SK-N-SH (cell line): ENCODE data around the gene PILRB. TPM values are rescaled to one million over a fixed set of nuclear protein-coding genes. Genes with fewer than 3 reads are reported as not detected.

Experiments
- CTCF ChIA-PET: fragments of 300-600, 350-600 bp; formaldehyde crosslinking; extraction: SDS; loops from one replicate; lab custom pipeline; 2021; lab: Yijun Ruan, JAX
- POLR2A ChIA-PET: fragments of 350-600 bp; sonication (Branson Sonifier 250); formaldehyde crosslinking; extraction: SDS; loops from one replicate; lab custom pipeline; 2020; ENCODE audit warnings: antibody characterized with exemption, inconsistent platforms; lab: Yijun Ruan, JAX
- DNase-seq: peaks from one replicate; pipeline ENCODE4 v3.0.0; 2012
- H2AFZ ChIP-seq: fragments of 200-600 bp; sonication (generic); 2 replicates; pipeline ENCODE4 v1.8.1; 2016; ENCODE audit warnings: antibody characterized with exemption, mild to moderate bottlenecking, low read depth
- H3F3A ChIP-seq: fragments of 200-600 bp; sonication (generic); replicated peaks from 2 replicates; pipeline ENCODE3; 2016; ENCODE audit warnings: antibody characterized with exemption, mild to moderate bottlenecking; ENCODE audit not compliant: insufficient read depth
- H3K27ac ChIP-seq, 2 experiments: fragments of 200-500 bp in 1 of 2; fragments of 200-600 bp in 1 of 2; sonication (Bioruptor generic) in 1 of 2; sonication (generic), shearing (Covaris generic) in 1 of 2; 2 replicates each; pipeline versions ENCODE4 v1.5.1 to v1.6.1; 2014 to 2016; ENCODE audit warnings: low read depth in 2 of 2, inconsistent platforms in 1 of 2, low read length in 1 of 2, mild to moderate bottlenecking in 1 of 2, mixed read lengths in 1 of 2
- H3K27me3 ChIP-seq: fragments of 200-600 bp; sonication (generic), shearing (Covaris generic); 2 replicates; pipeline ENCODE4 v1.6.1; 2016; ENCODE audit warnings: mixed run types; ENCODE audit not compliant: insufficient read depth
- H3K36me3 ChIP-seq, 2 experiments: fragments of 200-500 bp in 1 of 2; fragments of 200-600 bp in 1 of 2; sonication (Bioruptor generic) in 1 of 2; sonication (generic) in 1 of 2; replicated peaks in 1 of 2; 2 replicates each; pipeline versions ENCODE3 to v1.5.1; 2014 to 2016; ENCODE audit warnings: low read length in 1 of 2, mild to moderate bottlenecking in 1 of 2; ENCODE audit not compliant: insufficient read depth in 2 of 2, control insufficient read depth in 1 of 2
- H3K4me1 ChIP-seq, 2 experiments: fragments of 200-500 bp in 1 of 2; fragments of 200-600 bp in 1 of 2; sonication (Bioruptor generic) in 1 of 2; sonication (generic), shearing (Covaris generic) in 1 of 2; 2 replicates each; pipeline versions ENCODE4 v1.5.1 to v1.6.1; 2014 to 2016; ENCODE audit warnings: low read depth in 1 of 2, low read length in 1 of 2, mixed run types in 1 of 2; ENCODE audit not compliant: insufficient read depth in 2 of 2, control insufficient read depth in 1 of 2
- H3K4me2 ChIP-seq: fragments of 200-600 bp; sonication (generic), shearing (Covaris generic); 2 replicates; pipeline ENCODE4 v1.6.1; 2017; ENCODE audit warnings: mixed run types
- H3K4me3 ChIP-seq, 2 experiments: fragments of 200-500 bp in 1 of 2; fragments of 200-600 bp in 1 of 2; sonication (Bioruptor generic) in 1 of 2; sonication (generic), shearing (Covaris generic) in 1 of 2; 2 replicates each; pipeline versions ENCODE4 v1.5.1 to v1.8.1; 2014 to 2016; ENCODE audit warnings: low read depth in 2 of 2, inconsistent platforms in 1 of 2, low read length in 1 of 2, mild to moderate bottlenecking in 1 of 2, mixed read lengths in 1 of 2, moderate library complexity in 1 of 2
- H3K79me2 ChIP-seq: fragments of 200-600 bp; sonication (generic); 2 replicates; pipeline ENCODE4 v1.8.1; 2017; ENCODE audit warnings: mild to moderate bottlenecking; ENCODE audit not compliant: insufficient read depth
- H3K9ac ChIP-seq: fragments of 200-600 bp; sonication (generic); 2 replicates; pipeline ENCODE4 v1.6.1; 2017; ENCODE audit warnings: mixed run types
- H3K9me2 ChIP-seq: fragments of 200-600 bp; sonication (generic); 2 replicates; pipeline ENCODE4 v1.6.1; 2017; ENCODE audit warnings: mixed run types
- H3K9me3 ChIP-seq: fragments of 200-600 bp; sonication (generic); 2 replicates; pipeline ENCODE4 v1.6.1; 2017; ENCODE audit warnings: mixed run types, mild to moderate bottlenecking, moderate library complexity
- H4K20me1 ChIP-seq: fragments of 200-600 bp; sonication (generic); 2 replicates; pipeline ENCODE4 v1.6.1; 2017; ENCODE audit warnings: mild to moderate bottlenecking, mixed run types; ENCODE audit not compliant: insufficient read depth
- CHD2 ChIP-seq: fragments of 150-350 bp; IDR thresholded peaks from 2 replicates; pipeline ENCODE4 v1.6.1; 2018; ENCODE audit warnings: low read length; ENCODE audit not compliant: partially characterized antibody
- EZH2phosphoT487 ChIP-seq: fragments of 200-600 bp; sonication (generic); IDR thresholded peaks from 2 replicates; pipeline ENCODE4 v1.6.1; 2017; ENCODE audit warnings: low read depth, mixed run types, mild to moderate bottlenecking, antibody characterized with exemption, moderate library complexity, borderline replicate concordance
- FOSL2 ChIP-seq: IDR thresholded peaks from 2 replicates; pipeline ENCODE4 v1.4.0; 2012; ENCODE audit warnings: low read depth, mild to moderate bottlenecking, moderate library complexity, borderline replicate concordance
- FOXM1 ChIP-seq: IDR thresholded peaks from 2 replicates; pipeline ENCODE4 v1.4.0; 2012; ENCODE audit warnings: low read depth, mild to moderate bottlenecking
- GABPA ChIP-seq: IDR thresholded peaks from 2 replicates; pipeline ENCODE4 v1.4.0; 2012; ENCODE audit warnings: low read depth, mild to moderate bottlenecking
- GATA2 ChIP-seq: sonication (generic); formaldehyde crosslinking; IDR thresholded peaks from 2 replicates; pipeline ENCODE4 v1.5.0; 2020; ENCODE audit warnings: mild to moderate bottlenecking, missing genetic modification reagents
- MXI1 ChIP-seq: IDR thresholded peaks from 2 replicates; pipeline ENCODE4 v1.6.1; 2012; ENCODE audit warnings: mild to moderate bottlenecking, low read depth, low read length, improper control_type of control experiment
- NFIC ChIP-seq: IDR thresholded peaks from 2 replicates; pipeline ENCODE4 v1.4.0; 2012; ENCODE audit warnings: borderline replicate concordance
- PBX3 ChIP-seq: IDR thresholded peaks from 2 replicates; pipeline ENCODE4; 2012
- POLR2AphosphoS5 ChIP-seq: IDR thresholded peaks from 2 replicates; pipeline ENCODE4 v1.6.1; 2012; ENCODE audit warnings: low read depth, low read length
- RAD21 ChIP-seq: IDR thresholded peaks from 2 replicates; pipeline ENCODE4 v1.6.1; 2012; ENCODE audit warnings: mild to moderate bottlenecking, low read length
- RFX5 ChIP-seq: IDR thresholded peaks from 2 replicates; pipeline ENCODE4 v1.6.1; 2012; ENCODE audit warnings: mild to moderate bottlenecking, improper control_type of control experiment, low read length
- RXRA ChIP-seq: IDR thresholded peaks from 2 replicates; pipeline ENCODE4 v1.4.0; 2012; ENCODE audit warnings: low read depth, mild to moderate bottlenecking, borderline replicate concordance
- SIN3A ChIP-seq: IDR thresholded peaks from 2 replicates; pipeline ENCODE4 v1.6.1; 2012; ENCODE audit warnings: low read depth, mild to moderate bottlenecking, low read length, moderate library complexity, borderline replicate concordance
- TCF12 ChIP-seq: IDR thresholded peaks from 2 replicates; pipeline ENCODE4 v1.4.0; 2012
- TEAD4 ChIP-seq: IDR thresholded peaks from 2 replicates; pipeline ENCODE4 v1.4.0; 2012; ENCODE audit warnings: mild to moderate bottlenecking, borderline replicate concordance; ENCODE audit not compliant: insufficient read depth
- YY1 ChIP-seq: IDR thresholded peaks from 2 replicates; pipeline ENCODE4 v1.4.0; 2012; ENCODE audit warnings: low read depth, mild to moderate bottlenecking
- WGBS: methylation state at CpG from one replicate; pipeline ENCODE4 v1.1.6; 2017; ENCODE audit warnings: low lambda C conversion rate; 5-methylcytosine and 5-hydroxymethylcytosine counted together
- polyA plus RNA-seq, 3 experiments: library from polyadenylated mRNA; depleted of rRNA; stranded (reverse); fragments of >200 nt; gene quantifications; 2 replicates each; pipeline ENCODE4 v1.2.3, GENCODE V29; 2012
- TF ChIP-seq, protein P1 (sequence below): fragments of 150-350 bp; IDR thresholded peaks from 2 replicates; pipeline ENCODE4 v1.6.1; 2016; ENCODE audit warnings: mild to moderate bottlenecking, low read depth, low read length
- TF ChIP-seq, protein P2 (sequence below): fragments of 200-600 bp; sonication (generic); IDR thresholded peaks from 2 replicates; pipeline ENCODE4 v1.6.1; 2017; ENCODE audit warnings: antibody characterized with exemption, mild to moderate bottlenecking, moderate library complexity

PILRB gene
- polyA plus RNA-seq, 1 of the 3 experiments (the other 2 are of a cell fraction): 55.4 TPM

GRCh38 chr7:100387695-100388094 is 29.8 kb downstream of the PILRB start:
- CTCF ChIA-PET: interaction anchor here (0.8 to 6.0 kb wide), 5 partner anchors 16 to 44 kb away, joined by 3 to 39 read pairs (median 3); no protein-coding TSS in a partner anchor
- Histone ChIP-seq H3K9me3 (no peaks in the 10 kb centered on the region), H3K4me3 (no peak overlapping the region), H4K20me1 (no peaks in the 10 kb centered on the region), H3K36me3 (no peaks in the 10 kb centered on the region), H2AFZ (no peak overlapping the region), H3K4me2 (no peak overlapping the region), H3K79me2 (no peaks in the 10 kb centered on the region), H3K9ac (no peak overlapping the region), H3K27ac (no peak overlapping the region), H3K9me2 (no peaks in the 10 kb centered on the region), H3K4me1 (peaks cover 0 to 3% of the 10 kb centered on the region in 2 experiments; a peak in 2 of 4 replicates), H3K27me3 (no peaks in the 10 kb centered on the region), H3F3A (no peaks in the 10 kb centered on the region)
- TF ChIP-seq, protein P1, sequence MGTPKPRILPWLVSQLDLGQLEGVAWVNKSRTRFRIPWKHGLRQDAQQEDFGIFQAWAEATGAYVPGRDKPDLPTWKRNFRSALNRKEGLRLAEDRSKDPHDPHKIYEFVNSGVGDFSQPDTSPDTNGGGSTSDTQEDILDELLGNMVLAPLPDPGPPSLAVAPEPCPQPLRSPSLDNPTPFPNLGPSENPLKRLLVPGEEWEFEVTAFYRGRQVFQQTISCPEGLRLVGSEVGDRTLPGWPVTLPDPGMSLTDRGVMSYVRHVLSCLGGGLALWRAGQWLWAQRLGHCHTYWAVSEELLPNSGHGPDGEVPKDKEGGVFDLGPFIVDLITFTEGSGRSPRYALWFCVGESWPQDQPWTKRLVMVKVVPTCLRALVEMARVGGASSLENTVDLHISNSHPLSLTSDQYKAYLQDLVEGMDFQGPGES: no peak
- TF ChIP-seq PBX3: no peak
- no peak for TF ChIP-seq RAD21
- no peak for TF ChIP-seq EZH2phosphoT487
- TF ChIP-seq FOSL2: no peak
- TF ChIP-seq GABPA: no peak
- no peak for TF ChIP-seq TEAD4
- no peak for TF ChIP-seq FOXM1
- no peak for TF ChIP-seq RFX5
- TF ChIP-seq MXI1: no peak
- no peak for TF ChIP-seq POLR2AphosphoS5
- no peak for TF ChIP-seq CHD2
- no peak for TF ChIP-seq NFIC
- TF ChIP-seq SIN3A: no peak
- TF ChIP-seq YY1: no peak
- TF ChIP-seq RXRA: no peak
- no peak for TF ChIP-seq GATA2 (CRISPR knock-in tag)
- POLR2A ChIA-PET: no interaction called here
- 58% methylated on average over 2 of the region's 2 CpGs for WGBS
- DNase-seq: no peak

DNA sequence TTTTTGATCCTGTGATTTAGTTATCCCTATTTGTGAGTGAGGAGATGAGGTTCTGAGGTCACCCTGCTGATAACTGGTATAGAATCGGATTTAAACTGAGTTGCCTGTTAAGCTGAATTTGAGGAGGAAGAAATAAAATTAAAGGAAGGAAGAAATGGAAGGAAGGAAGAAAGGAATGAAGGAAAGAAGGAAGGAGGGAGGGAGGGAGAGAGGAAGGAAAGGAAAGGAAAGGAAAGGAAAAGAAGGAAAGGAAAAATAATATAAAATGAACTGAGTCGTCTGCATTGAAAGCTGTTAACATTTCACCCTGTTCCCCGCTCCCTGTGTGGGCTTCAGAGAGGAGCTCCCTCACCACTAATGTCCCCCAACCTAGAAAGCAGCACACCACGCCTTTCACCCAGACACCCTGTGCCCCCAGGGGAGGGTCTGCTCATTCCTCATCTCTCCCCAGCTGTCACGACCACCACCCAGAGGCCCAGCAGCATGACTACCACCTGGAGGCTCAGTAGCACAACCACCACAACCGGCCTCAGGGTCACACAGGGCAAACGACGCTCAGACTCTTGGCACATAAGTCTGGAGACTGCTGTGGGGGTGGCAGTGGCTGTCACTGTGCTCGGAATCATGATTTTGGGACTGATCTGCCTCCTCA is 31.6 kb downstream of the PILRB start:
- Histone ChIP-seq H3K79me2 (no peaks in the 10 kb centered on the region), H3K36me3 (no peaks in the 10 kb centered on the region), H3K4me2 (no peak overlapping the region), H3K9me3 (no peaks in the 10 kb centered on the region), H3K27ac (no peak overlapping the region), H3K27me3 (no peaks in the 10 kb centered on the region; the same call in 1 of the 2 replicates), H3F3A (no peaks in the 10 kb centered on the region), H3K9me2 (no peaks in the 10 kb centered on the region), H3K4me3 (no peak overlapping the region), H4K20me1 (no peaks in the 10 kb centered on the region), H3K9ac (no peak overlapping the region), H2AFZ (no peak overlapping the region), H3K4me1 (peaks cover 0 to 3% of the 10 kb centered on the region in 2 experiments; a peak in 1 of 4 replicates)
- WGBS: 63% methylated on average over 9 of the region's 9 CpGs
- ChIA-PET POLR2A (no interaction called here), CTCF (interaction anchor here (6.0 kb wide), 1 partner anchor 18 kb away, joined by 39 read pairs; no protein-coding TSS in a partner anchor)
- no peak for DNase-seq
- TF ChIP-seq MXI1: no peak
- TF ChIP-seq YY1: no peak
- TF ChIP-seq, protein P2, sequence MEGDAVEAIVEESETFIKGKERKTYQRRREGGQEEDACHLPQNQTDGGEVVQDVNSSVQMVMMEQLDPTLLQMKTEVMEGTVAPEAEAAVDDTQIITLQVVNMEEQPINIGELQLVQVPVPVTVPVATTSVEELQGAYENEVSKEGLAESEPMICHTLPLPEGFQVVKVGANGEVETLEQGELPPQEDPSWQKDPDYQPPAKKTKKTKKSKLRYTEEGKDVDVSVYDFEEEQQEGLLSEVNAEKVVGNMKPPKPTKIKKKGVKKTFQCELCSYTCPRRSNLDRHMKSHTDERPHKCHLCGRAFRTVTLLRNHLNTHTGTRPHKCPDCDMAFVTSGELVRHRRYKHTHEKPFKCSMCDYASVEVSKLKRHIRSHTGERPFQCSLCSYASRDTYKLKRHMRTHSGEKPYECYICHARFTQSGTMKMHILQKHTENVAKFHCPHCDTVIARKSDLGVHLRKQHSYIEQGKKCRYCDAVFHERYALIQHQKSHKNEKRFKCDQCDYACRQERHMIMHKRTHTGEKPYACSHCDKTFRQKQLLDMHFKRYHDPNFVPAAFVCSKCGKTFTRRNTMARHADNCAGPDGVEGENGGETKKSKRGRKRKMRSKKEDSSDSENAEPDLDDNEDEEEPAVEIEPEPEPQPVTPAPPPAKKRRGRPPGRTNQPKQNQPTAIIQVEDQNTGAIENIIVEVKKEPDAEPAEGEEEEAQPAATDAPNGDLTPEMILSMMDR: no peak
- TF ChIP-seq PBX3: no peak
- no peak for TF ChIP-seq FOXM1
- no peak for TF ChIP-seq TCF12
- TF ChIP-seq RAD21: no peak
- no peak for TF ChIP-seq FOSL2
